Ammon's horn (tissue), 1 donor: Measurements from ENCODE around the gene FOXQ1.
"Not testable (repeated sequence)": the region's sequence is repeated elsewhere in the genome, so short reads cannot be mapped to it uniquely, and the experiment has no call there.

Experiments used
- DNase-seq: peaks from one replicate; pipeline ENCODE4 v3.0.0-alpha.2; 2016; ENCODE audit warnings: low spot score

The FOXQ1 gene

GRCh38 chr6:1322156-1322555, 10.3 kb downstream of the FOXQ1 start:
- DNase-seq, result no peak

- DNase-seq, result no peak
These were observed 10.9 kb downstream of the FOXQ1 start for GRCh38 chr6:1322696-1323219.

- DNase-seq, result no peak
These were observed 13.0 kb downstream of the FOXQ1 start for GRCh38 chr6:1324936-1325335.

DNA sequence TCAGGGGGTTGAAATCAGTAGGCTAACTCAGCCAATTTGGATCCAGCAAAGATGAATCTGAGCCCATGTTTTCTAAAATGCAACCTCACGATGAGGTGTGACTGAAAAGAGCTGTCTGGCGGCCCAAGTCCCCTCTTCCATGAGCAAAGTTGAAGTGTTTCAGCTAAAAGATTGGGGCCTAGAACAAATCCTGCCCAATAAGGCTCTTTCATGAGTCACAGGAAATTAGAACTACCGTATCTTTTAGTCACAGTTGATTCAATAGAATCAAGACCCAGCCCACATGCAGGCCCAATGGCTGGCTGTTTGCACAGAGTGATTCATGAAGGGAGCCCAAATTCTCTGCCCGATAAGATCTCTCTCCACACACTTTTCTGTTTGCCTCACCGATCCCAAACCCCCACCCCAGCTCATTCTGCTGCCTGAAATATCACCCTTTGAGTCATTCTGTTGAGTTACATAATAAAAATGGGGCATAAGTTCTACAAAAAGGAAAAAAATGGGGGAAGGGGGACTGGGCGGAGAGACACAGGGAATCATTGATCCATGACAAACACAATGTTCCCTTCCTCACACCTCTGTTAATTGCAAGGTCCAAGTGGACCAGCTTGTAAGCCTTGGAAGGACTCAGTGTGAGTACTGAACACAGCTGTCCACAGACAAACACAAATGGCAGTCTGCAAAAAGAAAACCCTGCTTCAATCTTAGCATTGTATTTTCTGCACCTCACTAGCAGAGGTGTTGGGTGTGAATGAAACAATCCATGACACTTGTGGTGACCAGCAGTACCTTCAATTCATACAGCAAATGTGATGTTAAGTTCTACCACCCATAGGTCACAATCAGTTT, 13.8 kb downstream of the FOXQ1 start:
- no peak for DNase-seq

DNA sequence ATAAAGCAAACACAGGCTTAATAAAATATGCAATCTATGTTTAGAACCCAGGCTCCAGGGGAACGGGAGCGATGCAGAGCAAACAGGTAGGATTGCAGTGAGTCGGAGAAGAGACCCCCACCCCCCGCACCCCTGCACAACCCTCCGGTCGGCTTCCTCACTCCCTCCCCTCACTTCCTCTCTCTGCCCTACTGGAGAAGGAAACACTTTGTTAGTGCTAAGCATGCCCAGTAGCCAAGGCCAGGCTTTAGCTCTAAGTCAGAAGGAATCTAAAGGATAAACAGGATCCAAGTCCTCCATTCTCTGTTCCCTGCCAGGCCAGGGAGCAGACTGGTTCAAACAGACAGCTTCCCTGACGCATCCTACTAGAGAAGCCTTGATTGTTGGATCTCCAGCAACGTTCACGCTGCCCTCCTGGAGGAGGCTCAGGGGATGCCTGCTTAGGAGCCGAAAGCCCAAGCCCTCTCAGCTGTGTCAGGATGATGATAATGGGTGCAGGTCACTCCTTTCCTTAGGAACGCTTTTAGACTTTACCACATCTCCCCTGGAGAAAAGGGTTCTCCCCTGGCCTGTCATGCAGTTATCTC, 14.7 kb downstream of the FOXQ1 start:
- DNase-seq, result no peak

DNA sequence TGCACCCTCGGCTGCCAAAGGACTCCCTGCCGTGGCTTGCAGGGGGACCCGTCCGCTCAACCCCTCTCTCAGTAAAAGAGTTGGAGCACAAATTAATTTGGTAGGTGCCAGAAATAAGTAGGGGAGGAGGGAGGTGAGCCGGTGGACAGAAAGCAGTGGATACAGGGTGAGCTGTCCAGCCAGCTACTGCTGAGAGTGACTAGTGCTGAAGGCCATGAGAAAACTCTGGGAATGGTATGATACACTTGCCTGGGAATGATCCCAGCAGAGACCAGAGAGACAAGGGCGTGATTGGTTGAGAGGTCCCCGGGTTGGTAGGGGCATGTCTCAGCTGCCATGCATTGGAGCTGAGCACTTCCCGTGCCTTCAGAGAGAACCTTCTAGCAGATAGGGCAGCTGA, 15.7 kb downstream of the FOXQ1 start:
- DNase-seq, result no peak

GRCh38 chr6:1328129-1328800, 16.4 kb downstream of the FOXQ1 start:
- no peak for DNase-seq

- no peak for DNase-seq
These were observed 17.8 kb downstream of the FOXQ1 start for GRCh38 chr6:1329708-1330107.

GRCh38 chr6:1334684-1335083, 22.8 kb downstream of the FOXQ1 start:
- no peak for DNase-seq

- no peak for DNase-seq
These were observed 23.6 kb downstream of the FOXQ1 start for GRCh38 chr6:1335367-1336037.

DNA sequence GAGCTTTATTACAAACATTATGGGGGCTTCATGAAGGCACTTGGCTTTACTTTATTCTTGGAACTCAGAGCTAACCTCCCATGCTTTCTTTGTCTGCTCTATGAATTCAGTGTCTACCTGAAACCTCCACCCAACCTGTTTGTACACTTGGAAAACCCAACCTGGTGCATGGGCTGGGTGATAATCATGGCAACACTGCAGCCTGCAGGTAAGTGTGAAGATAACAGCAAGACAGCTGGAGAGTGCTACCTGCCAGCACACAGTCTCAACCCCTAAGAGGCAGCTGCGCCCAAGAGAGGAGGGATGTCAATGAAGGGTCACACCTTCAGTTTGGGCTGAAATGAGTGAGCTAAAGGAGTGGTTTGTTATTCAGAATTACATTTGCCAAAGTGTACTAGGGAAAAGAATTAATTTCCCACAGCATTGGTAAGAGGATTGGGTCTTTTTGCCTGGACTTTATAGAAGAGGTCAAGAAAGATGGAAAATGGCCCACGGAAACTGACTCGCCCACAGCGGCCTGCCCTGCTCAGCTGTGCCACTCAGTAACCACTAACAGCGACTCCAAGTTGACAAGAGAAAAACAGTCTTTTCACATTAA, 24.4 kb downstream of the FOXQ1 start:
- no peak for DNase-seq

DNA sequence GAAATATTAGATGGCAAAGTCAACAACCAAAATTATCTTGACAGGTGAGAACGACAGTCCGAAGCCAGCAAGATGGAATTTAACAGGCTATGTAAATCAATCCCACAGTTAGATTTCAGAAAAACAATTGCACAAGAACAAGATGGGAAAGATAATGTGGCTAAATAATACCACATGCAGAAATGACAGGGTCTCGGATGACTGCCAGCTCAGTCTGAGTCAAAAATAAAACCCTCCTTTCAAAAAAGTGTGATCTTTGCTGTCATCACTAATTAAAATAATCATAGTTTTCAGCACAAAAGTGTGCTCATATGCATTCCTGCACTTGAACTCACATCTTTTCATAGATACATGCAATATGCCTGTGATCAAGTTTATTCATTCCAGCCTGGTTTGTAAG, 25.9 kb downstream of the FOXQ1 start:
- no peak for DNase-seq

DNA sequence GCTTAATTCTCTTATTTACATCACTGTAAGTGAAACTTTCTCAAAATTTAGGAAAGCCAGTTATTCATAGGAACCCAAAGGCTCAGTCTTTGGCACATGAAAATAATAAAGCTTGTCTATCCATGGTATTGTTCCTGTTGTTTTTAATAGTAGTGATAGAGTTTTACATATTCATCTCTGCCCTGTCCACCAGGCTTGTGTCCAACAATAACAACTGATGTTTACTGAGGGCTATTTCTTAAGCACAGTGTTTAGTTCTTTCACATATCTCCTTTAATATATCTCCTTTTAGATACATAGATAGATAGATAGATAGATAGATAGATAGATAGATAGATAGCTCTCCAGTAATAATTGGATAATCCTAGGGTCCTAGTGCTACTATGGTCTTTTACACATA, 34.2 kb downstream of the FOXQ1 start:
- DNase-seq, result no peak

GRCh38 chr6:1346558-1347091, 34.7 kb downstream of the FOXQ1 start:
- DNase-seq, result no peak

GRCh38 chr6:1347161-1347560, 35.3 kb downstream of the FOXQ1 start:
- DNase-seq, result no peak

- DNase-seq, result no peak
These were observed 36.8 kb downstream of the FOXQ1 start for GRCh38 chr6:1348675-1349074.

DNA sequence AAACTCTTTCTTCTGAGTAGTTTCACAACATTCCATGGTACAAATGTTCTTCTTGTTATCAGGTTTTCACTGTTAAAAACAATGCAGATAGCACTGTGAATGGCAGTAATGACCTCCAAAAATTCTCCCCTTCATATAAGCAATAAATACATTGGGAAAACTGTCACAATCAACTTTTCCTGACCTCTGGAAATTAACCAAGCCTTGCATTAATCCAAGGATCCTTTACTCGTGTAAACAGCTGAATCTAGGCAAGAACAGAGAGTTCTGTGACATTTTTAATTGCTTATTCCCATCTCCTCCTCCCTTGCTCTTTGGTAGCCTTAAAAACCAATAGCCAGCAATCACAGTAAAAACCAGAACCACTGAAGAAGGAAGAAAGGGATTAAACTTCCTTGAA, 37.8 kb downstream of the FOXQ1 start:
- DNase-seq, result no peak

GRCh38 chr6:1351381-1352008, 39.6 kb downstream of the FOXQ1 start:
- no peak for DNase-seq

DNA sequence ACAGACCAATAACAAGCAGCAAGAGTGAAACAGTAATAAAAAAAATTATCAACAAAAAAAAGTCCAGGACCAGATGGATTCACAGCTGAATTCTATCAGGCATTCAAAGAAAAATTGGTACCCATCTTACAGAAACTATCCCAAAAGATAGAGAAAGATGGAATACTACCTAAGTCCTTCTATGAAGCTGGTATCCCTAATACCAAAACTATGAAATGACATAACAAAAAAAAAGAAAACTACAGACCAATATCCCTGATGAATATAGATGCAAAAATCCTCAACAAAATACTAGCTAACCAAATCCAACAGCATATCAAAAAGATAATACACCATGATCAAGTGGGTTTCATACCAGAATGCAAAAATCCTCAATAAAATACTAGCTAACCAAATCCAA, 43.2 kb downstream of the FOXQ1 start:
- not testable (repeated sequence) for DNase-seq

- not testable (repeated sequence) for DNase-seq
These were observed 49.8 kb downstream of the FOXQ1 start for GRCh38 chr6:1361717-1362116.

DNA sequence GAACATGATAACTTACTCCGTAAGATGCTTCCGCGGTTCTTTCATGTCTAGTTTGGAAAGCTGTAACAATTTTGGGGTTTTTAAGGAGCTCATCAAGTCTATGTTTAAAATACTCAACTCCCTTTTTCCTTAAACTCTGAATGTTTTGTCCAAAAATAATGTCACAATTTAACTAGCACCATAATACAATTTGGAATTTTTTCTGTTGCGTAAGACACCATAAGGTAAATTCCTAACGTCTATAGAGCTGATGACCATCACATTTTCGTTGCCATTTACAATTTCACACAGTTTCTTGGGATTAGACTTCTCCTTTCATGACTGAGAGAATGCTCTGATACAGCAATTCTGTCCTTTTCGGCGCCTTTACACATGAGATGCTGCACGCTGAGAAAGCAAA, 50.7 kb downstream of the FOXQ1 start:
- DNase-seq, result no peak
